A673 (cell line): Measurements from ENCODE around the gene KERA. TPM values are rescaled to one million over a fixed set of nuclear protein-coding genes. Genes with fewer than 3 reads are reported as not detected.

Experiments used
- BruUV-seq: library from RNA; stranded (reverse); fragments of 400-500 nt; replicated peaks from 2 replicates; lab custom pipeline; 2021; lab: Mats Ljungman, UMichigan
- CTCF ChIA-PET: fragments of 300-600 bp; sonication (Branson Sonifier 250); formaldehyde crosslinking; loops from one replicate; lab custom pipeline; 2022; ENCODE audit warnings: antibody characterized with exemption; lab: Charles Lee
- POLR2A ChIA-PET: fragments of 300-600 bp; sonication (Branson Sonifier 250); formaldehyde crosslinking; loops from one replicate; lab custom pipeline; 2022; ENCODE audit warnings: antibody characterized with exemption; ENCODE audit not compliant: low non-redundant PET; lab: Charles Lee
- DNase-seq: peaks from one replicate; pipeline ENCODE4 v3.0.0-alpha.2; 2015; ENCODE audit warnings: low spot score
- H3K27ac ChIP-seq: fragments of 200-600 bp; sonication (generic); 2 replicates; pipeline ENCODE4 v1.5.1; 2016; ENCODE audit warnings: mixed run types, low read depth, mild to moderate bottlenecking, mixed read lengths, antibody characterized with exemption, low read length; ENCODE audit not compliant: poor library complexity, severe bottlenecking
- H3K27me3 ChIP-seq: fragments of 200-600 bp; sonication (generic); replicated peaks from 2 replicates; pipeline ENCODE4 v1.6.1; 2017; ENCODE audit warnings: mixed run types, low read depth, mild to moderate bottlenecking, mixed read lengths, antibody characterized with exemption, low read length; ENCODE audit not compliant: insufficient read depth, poor library complexity
- H3K36me3 ChIP-seq: fragments of 200-600 bp; sonication (generic); 2 replicates; pipeline ENCODE4 v1.6.1; 2016; ENCODE audit warnings: mixed run types, mild to moderate bottlenecking, mixed read lengths, antibody characterized with exemption, low read length; ENCODE audit not compliant: insufficient read depth, poor library complexity, severe bottlenecking
- H3K4me1 ChIP-seq: fragments of 200-600 bp; sonication (generic); 2 replicates; pipeline ENCODE4 v1.6.1; 2017; ENCODE audit warnings: mixed run types, mild to moderate bottlenecking, mixed read lengths, antibody characterized with exemption, low read length; ENCODE audit not compliant: insufficient read depth, poor library complexity, severe bottlenecking
- H3K4me3 ChIP-seq: fragments of 200-600 bp; sonication (generic); 2 replicates; pipeline ENCODE4 v1.5.1; 2016; ENCODE audit warnings: low read depth, mixed run types, mild to moderate bottlenecking, mixed read lengths, low read length; ENCODE audit not compliant: poor library complexity, severe bottlenecking
- H3K9me3 ChIP-seq: fragments of 200-600 bp; sonication (generic); 2 replicates; pipeline ENCODE4 v1.6.1; 2016; ENCODE audit warnings: mixed run types, low read depth, mild to moderate bottlenecking, mixed read lengths, antibody characterized with exemption, low read length; ENCODE audit not compliant: poor library complexity, severe bottlenecking
- CTCF ChIP-seq: fragments of 300-800, 200-600 bp; sonication (generic); conservative IDR thresholded peaks from 2 replicates; pipeline ENCODE4 v1.5.1; 2017; ENCODE audit warnings: low read depth, mild to moderate bottlenecking, antibody characterized with exemption, low read length, moderate library complexity, mixed read lengths
- EZH2 ChIP-seq: fragments of 200-600 bp; sonication (generic); IDR thresholded peaks from 2 replicates; pipeline ENCODE4 v1.6.1; 2017; ENCODE audit warnings: borderline replicate concordance, low read depth, mild to moderate bottlenecking, mixed read lengths, antibody characterized with exemption, low read length; ENCODE audit not compliant: poor library complexity, severe bottlenecking
- intact Hi-C: fragments of 100-400 bp; cut with micrococcal nuclease; formaldehyde crosslinking; loops from one replicate; pipeline ENCODE4 v1.10.0; 2022; ENCODE audit not compliant: unreplicated experiment
- total RNA-seq: library from RNA; stranded (reverse); gene quantifications from 2 replicates; pipeline ENCODE4 v1.2.3, GENCODE V29; 2021

The KERA gene
- total RNA-seq, 1 experiment from 2014 or later: not detected

GRCh38 chr12:91070936-91071335, 13.1 kb upstream of the KERA start:
- Histone ChIP-seq H3K4me1 (no peaks in the 10 kb centered on the region), H3K36me3 (no peaks in the 10 kb centered on the region), H3K9me3 (no peaks in the 10 kb centered on the region), H3K4me3 (no peak overlapping the region), H3K27ac (no peak overlapping the region), H3K27me3 (no peaks in the 10 kb centered on the region)
- no TSS peak for BruUV-seq
- intact Hi-C loops: no loop called here
- ChIA-PET POLR2A (no interaction called here), CTCF (interaction anchor here (0.6 kb wide), 1 partner anchor 1138 kb away, joined by 4 read pairs; no protein-coding TSS in a partner anchor)
- no peak for TF ChIP-seq CTCF
- TF ChIP-seq EZH2: no peak
- no peak for DNase-seq

DNA sequence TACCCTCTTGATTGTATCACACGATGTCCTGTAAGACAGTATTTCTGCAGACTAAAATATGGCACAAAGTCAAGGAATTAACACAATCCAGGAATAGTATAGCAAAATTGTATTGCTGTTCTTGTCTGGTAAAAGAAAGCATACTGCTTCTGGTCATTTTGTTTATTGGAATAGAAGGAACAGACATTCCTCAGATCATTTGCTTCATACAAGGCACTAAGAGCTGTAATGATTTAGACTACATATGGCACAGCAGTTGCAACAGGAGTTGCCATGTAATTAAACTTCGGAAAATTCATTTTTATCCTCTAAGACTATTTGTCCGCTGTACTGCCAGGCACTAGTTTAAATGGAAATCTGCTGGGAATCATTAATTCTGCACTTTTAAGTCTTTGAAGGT, 7.6 kb upstream of the KERA start:
- Histone ChIP-seq H3K4me3 (no peak overlapping the region), H3K36me3 (no peaks in the 10 kb centered on the region), H3K9me3 (no peaks in the 10 kb centered on the region), H3K27me3 (no peaks in the 10 kb centered on the region), H3K4me1 (no peaks in the 10 kb centered on the region), H3K27ac (no peak overlapping the region)
- intact Hi-C loops: no loop called here
- ChIA-PET CTCF (no interaction called here), POLR2A (no interaction called here)
- TF ChIP-seq CTCF (no peak), EZH2 (no peak)
- no peak for DNase-seq
- BruUV-seq: no TSS peak

DNA sequence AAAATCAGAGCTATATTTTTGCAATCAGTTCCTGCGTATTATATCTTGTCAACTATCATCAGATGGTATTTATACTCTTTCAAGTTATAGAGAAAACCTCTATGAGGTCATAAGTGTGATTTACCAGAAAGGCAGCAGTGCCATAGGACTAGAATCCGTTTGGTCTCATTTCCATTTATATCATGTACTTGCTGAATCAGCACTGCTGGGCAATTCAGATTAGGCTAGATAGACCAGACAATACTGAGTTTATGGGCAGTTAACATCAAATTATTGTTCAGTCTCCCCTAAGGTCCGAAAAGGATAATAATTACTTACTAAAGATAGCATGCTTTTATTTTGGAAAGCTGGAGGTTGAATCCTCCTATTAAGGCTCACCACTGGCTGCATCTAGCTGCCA, 6.8 kb upstream of the KERA start:
- no peaks in the 10 kb centered on the region for H3K36me3 ChIP-seq
- H3K9me3 ChIP-seq: no peaks in the 10 kb centered on the region
- H3K4me1 ChIP-seq: no peaks in the 10 kb centered on the region
- no peak for TF ChIP-seq EZH2
- no peak for TF ChIP-seq CTCF
- BruUV-seq: no TSS peak
- H3K27me3 ChIP-seq: no peaks in the 10 kb centered on the region
- ChIA-PET POLR2A (no interaction called here), CTCF (no interaction called here)
- no peak overlapping the region for H3K27ac ChIP-seq
- no peak for DNase-seq
- intact Hi-C loops: no loop called here
- H3K4me3 ChIP-seq: no peak overlapping the region
